Measurements from ENCODE around the gene TMEM156. TPM values are rescaled to one million over a fixed set of nuclear protein-coding genes. Genes with fewer than 3 reads are reported as not detected.

Gene TMEM156
- total and polyA plus RNA-seq, 2 donors (not counting 3 experiments of a cell fraction or from before 2014, with no cell fraction given), result 0.39 to 1.00 TPM

DNA sequence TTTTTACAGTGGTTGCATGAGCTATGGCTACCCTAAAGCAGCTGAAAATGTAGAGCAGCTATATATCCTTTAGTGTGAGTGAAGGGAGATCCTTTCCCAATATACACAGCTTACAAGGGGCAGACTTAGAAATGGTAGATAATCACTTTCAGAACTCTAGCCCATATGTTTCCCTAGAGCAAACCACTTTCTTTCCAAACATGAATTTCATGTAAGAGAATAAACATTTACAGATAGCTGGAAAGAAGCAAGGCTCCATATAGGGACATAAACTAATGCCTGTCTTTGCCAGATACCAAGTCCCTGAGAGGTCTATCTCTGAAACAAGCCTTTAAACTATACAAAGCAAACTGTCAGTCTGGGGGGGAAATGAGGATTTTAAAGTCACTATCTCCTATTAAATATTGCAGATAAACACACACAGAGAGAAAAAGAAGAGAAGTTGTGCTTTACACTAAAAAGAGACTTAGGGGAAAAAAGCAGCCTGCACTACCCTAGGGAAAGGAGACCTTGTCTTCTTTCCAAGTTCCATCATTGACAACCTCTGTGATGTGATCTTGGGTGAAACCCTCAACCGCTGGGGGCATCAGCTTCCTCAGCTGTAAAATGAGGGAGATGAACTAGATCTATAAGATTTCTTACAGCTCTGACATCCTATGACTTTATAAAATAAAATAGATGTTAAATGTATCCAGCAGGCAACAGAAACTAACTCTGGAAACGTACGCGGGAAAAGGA is 73.6 kb downstream of the TMEM156 start:
- no peaks in the 10 kb centered on the region for H3K9me3 ChIP-seq (replicated peaks; ENCODE audit: control insufficient read depth, insufficient read depth, low read length)
- no TSS peak for BruUV-seq (replicated peaks)
- dilution Hi-C loops (cut with MboI; ENCODE audit: extremely low pct_ligation_motif_present, low sequenced_read_pairs), result no loop called here
- H3K27me3 ChIP-seq (ENCODE audit: control insufficient read depth in 2 of 2, insufficient read depth in 2 of 2, low read length in 2 of 2), result peaks cover 14% of the 10 kb centered on the region in 2 experiments
- no peak overlapping the region for H3K4me2 ChIP-seq (ENCODE audit: insufficient read depth, low read length)
- H3K79me2 ChIP-seq (ENCODE audit: control insufficient read depth, insufficient read depth, low read length), result no peaks in the 10 kb centered on the region
- FAIRE-seq (no peak), DNase-seq (ENCODE audit: low read depth, low spot score) (no peak)
- ChIA-PET POLR2A (no interaction called here), CTCF (interaction anchor here (1.0 to 1.1 kb wide), 3 partner anchors 8 to 177 kb away, joined by 3 read pairs; no protein-coding TSS in a partner anchor)
- no peaks in the 10 kb centered on the region for H3K36me3 ChIP-seq (ENCODE audit: control insufficient read depth in 2 of 2, extremely low read depth in 1 of 2, insufficient read depth in 2 of 2, low read length in 2 of 2)
- H4K20me1 ChIP-seq (replicated peaks; ENCODE audit: control insufficient read depth, extremely low read depth, insufficient read depth, low read length), result no peaks in the 10 kb centered on the region
- TF ChIP-seq EZH2 (IDR thresholded peaks at IDR 0.05; ENCODE audit: borderline replicate concordance, low read depth, low read length, severe bottlenecking), result no peak
- no peak for TF ChIP-seq POLR2AphosphoS5 (IDR thresholded peaks at IDR 0.05; ENCODE audit: insufficient read depth, low read depth, low read length)
- TF ChIP-seq, protein P1, sequence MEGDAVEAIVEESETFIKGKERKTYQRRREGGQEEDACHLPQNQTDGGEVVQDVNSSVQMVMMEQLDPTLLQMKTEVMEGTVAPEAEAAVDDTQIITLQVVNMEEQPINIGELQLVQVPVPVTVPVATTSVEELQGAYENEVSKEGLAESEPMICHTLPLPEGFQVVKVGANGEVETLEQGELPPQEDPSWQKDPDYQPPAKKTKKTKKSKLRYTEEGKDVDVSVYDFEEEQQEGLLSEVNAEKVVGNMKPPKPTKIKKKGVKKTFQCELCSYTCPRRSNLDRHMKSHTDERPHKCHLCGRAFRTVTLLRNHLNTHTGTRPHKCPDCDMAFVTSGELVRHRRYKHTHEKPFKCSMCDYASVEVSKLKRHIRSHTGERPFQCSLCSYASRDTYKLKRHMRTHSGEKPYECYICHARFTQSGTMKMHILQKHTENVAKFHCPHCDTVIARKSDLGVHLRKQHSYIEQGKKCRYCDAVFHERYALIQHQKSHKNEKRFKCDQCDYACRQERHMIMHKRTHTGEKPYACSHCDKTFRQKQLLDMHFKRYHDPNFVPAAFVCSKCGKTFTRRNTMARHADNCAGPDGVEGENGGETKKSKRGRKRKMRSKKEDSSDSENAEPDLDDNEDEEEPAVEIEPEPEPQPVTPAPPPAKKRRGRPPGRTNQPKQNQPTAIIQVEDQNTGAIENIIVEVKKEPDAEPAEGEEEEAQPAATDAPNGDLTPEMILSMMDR (IDR thresholded peaks at IDR 0.05; ENCODE audit: extremely low read depth in 1 of 2, insufficient read depth in 1 of 2, low read depth in 1 of 2, low read length in 2 of 2), result no peak
- no peak for TF ChIP-seq JUN (IDR thresholded peaks at IDR 0.05; ENCODE audit: borderline replicate concordance, insufficient read depth, insufficient read length, low read depth)
- no peak for TF ChIP-seq MYC (IDR thresholded peaks at IDR 0.05; ENCODE audit: low read depth, low read length)
- TF ChIP-seq GATA2 (IDR thresholded peaks at IDR 0.05; ENCODE audit: insufficient read depth, insufficient read length, low read depth, low read length), result no peak
- H2AFZ ChIP-seq (ENCODE audit: low read depth, low read length), result no peak overlapping the region
- H3K9ac ChIP-seq (replicated peaks; ENCODE audit: extremely low read depth, insufficient read depth, low read length), result no peak overlapping the region
- no peaks in the 10 kb centered on the region for H3K9me1 ChIP-seq (replicated peaks; ENCODE audit: control insufficient read depth, extremely low read depth, insufficient read depth, low read length)
- H3K27ac ChIP-seq (ENCODE audit: insufficient read depth, low read depth, low read length), result no peak overlapping the region
- no peaks in the 10 kb centered on the region for H3K4me1 ChIP-seq (ENCODE audit: control insufficient read depth, extremely low read depth, insufficient read depth, low read length)
- intact Hi-C loops (cut with micrococcal nuclease), result no loop called here
- H3K4me3 ChIP-seq (replicated peaks in 1 of 3; ENCODE audit: insufficient read depth in 1 of 3, low read depth in 1 of 3, low read length in 3 of 3), result no peak overlapping the region
